Neural cell (in vitro differentiated cells): ENCODE data around the gene CCDC127. TPM values are rescaled to one million over a fixed set of nuclear protein-coding genes. Genes with fewer than 3 reads are reported as not detected.

Source experiments
- H2AFZ ChIP-seq: fragments of 200-600, 300-800 bp; sonication (generic), shearing (Covaris generic); 2 replicates; pipeline ENCODE4 v1.6.0; 2014; ENCODE audit warnings: low read depth, mild to moderate bottlenecking, antibody characterized with exemption, low read length, moderate library complexity
- H3F3A ChIP-seq: fragments of 200-600 bp; shearing (Covaris generic); 2 replicates; pipeline ENCODE4 v1.6.1; 2016; ENCODE audit warnings: mild to moderate bottlenecking, moderate library complexity, mixed read lengths, antibody characterized with exemption, low read length; ENCODE audit not compliant: insufficient read depth, poor library complexity, severe bottlenecking
- H3K27ac ChIP-seq: fragments of 200-600, 300-800 bp; sonication (generic), shearing (Covaris generic); 2 replicates; pipeline ENCODE4 v1.5.1; 2014; ENCODE audit warnings: mild to moderate bottlenecking, low read length, moderate library complexity
- H3K27me3 ChIP-seq: fragments of 300-800, 200-600 bp; sonication (generic), shearing (Covaris generic); 2 replicates; pipeline ENCODE4 v1.6.0; 2014; ENCODE audit warnings: mild to moderate bottlenecking, low read depth, low read length, moderate library complexity; ENCODE audit not compliant: insufficient read depth
- H3K36me3 ChIP-seq: fragments of 300-800, 200-600 bp; sonication (generic), shearing (Covaris generic); 2 replicates; pipeline ENCODE4 v1.5.1; 2014; ENCODE audit warnings: mild to moderate bottlenecking, antibody characterized with exemption, low read length, moderate library complexity; ENCODE audit not compliant: insufficient read depth
- H3K4me2 ChIP-seq: fragments of 300-800, 200-600 bp; sonication (generic), shearing (Covaris generic); 2 replicates; pipeline ENCODE4 v1.6.0; 2014; ENCODE audit warnings: mild to moderate bottlenecking, low read length
- H3K4me3 ChIP-seq: fragments of 300-800, 200-600 bp; sonication (generic), shearing (Covaris generic); 2 replicates; pipeline ENCODE4 v1.5.1; 2014; ENCODE audit warnings: mild to moderate bottlenecking, low read length, moderate library complexity
- H3K79me2 ChIP-seq: fragments of 200-600 bp; shearing (Covaris generic); replicated peaks from 2 replicates; pipeline ENCODE4 v1.6.0; 2014; ENCODE audit warnings: mild to moderate bottlenecking, low read length, moderate library complexity; ENCODE audit not compliant: insufficient read depth
- H3K9ac ChIP-seq: fragments of 300-800, 200-600 bp; sonication (generic), shearing (Covaris generic); 2 replicates; pipeline ENCODE4 v1.6.1; 2016; ENCODE audit warnings: mild to moderate bottlenecking, low read length, mixed read lengths
- H3K9me2 ChIP-seq: fragments of 200-600 bp; shearing (Covaris generic); 2 replicates; pipeline ENCODE4 v1.6.1; 2016; ENCODE audit warnings: mild to moderate bottlenecking, low read length, mixed read lengths; ENCODE audit not compliant: insufficient read depth
- H3K9me3 ChIP-seq: fragments of 200-600, 300-800 bp; sonication (generic), shearing (Covaris generic); 2 replicates; pipeline ENCODE4 v1.6.1; 2016; ENCODE audit warnings: mild to moderate bottlenecking, mixed run types, low read length, moderate library complexity, mixed read lengths
- H4K20me1 ChIP-seq: fragments of 200-600 bp; shearing (Covaris generic); 2 replicates; pipeline ENCODE4 v1.6.1; 2016; ENCODE audit warnings: mild to moderate bottlenecking, mixed run types; ENCODE audit not compliant: insufficient read depth
- EP300 ChIP-seq: fragments of 450-650 bp; conservative IDR thresholded peaks from 2 replicates; pipeline ENCODE4 v1.6.1; 2014; ENCODE audit warnings: antibody characterized with exemption, mild to moderate bottlenecking, moderate library complexity; ENCODE audit not compliant: poor library complexity, severe bottlenecking
- EZH2 ChIP-seq: fragments of 200-600, 300-800 bp; shearing (Covaris generic), sonication (generic); IDR thresholded peaks from 2 replicates; pipeline ENCODE4 v1.6.1; 2014; ENCODE audit warnings: antibody characterized with exemption, low read length, borderline replicate concordance, mild to moderate bottlenecking; ENCODE audit not compliant: insufficient read depth, poor library complexity, severe bottlenecking
- MXI1 ChIP-seq: fragments of 450-650 bp; conservative IDR thresholded peaks from 2 replicates; pipeline ENCODE4 v1.6.1; 2014; ENCODE audit warnings: antibody characterized with exemption, mild to moderate bottlenecking; ENCODE audit not compliant: poor library complexity, severe bottlenecking
- POLR2AphosphoS5 ChIP-seq: IDR thresholded peaks from 2 replicates; pipeline ENCODE4 v1.6.1; 2012
- RAD21 ChIP-seq: fragments of 450-650 bp; conservative IDR thresholded peaks from 2 replicates; pipeline ENCODE4 v1.6.1; 2014; ENCODE audit warnings: antibody characterized with exemption, mild to moderate bottlenecking, moderate library complexity
- SMC3 ChIP-seq: fragments of 450-650 bp; conservative IDR thresholded peaks from 2 replicates; pipeline ENCODE4 v1.6.1; 2014; ENCODE audit warnings: antibody characterized with exemption, mild to moderate bottlenecking, moderate library complexity; ENCODE audit not compliant: poor library complexity
- TAF1 ChIP-seq: IDR thresholded peaks from 2 replicates; pipeline ENCODE4 v1.6.1; 2012; ENCODE audit warnings: low read depth
- polyA plus RNA-seq: library from polyadenylated mRNA; depleted of rRNA; stranded (reverse); fragments of >200 nt; gene quantifications from 2 replicates; pipeline ENCODE4 v1.2.3, GENCODE V29; 2014
- TF ChIP-seq, protein P1 (sequence below): IDR thresholded peaks from 2 replicates; pipeline ENCODE4 v1.6.1; 2012; ENCODE audit warnings: borderline replicate concordance
- TF ChIP-seq, protein P2 (sequence below): fragments of 450-650 bp; IDR thresholded peaks from 2 replicates; pipeline ENCODE4 v1.5.1; 2014; ENCODE audit warnings: antibody characterized with exemption, mild to moderate bottlenecking, moderate library complexity; ENCODE audit not compliant: poor library complexity, severe bottlenecking

The CCDC127 gene
- polyA plus RNA-seq, 1 donor from 2014 or later, result 5.4 TPM

DNA sequence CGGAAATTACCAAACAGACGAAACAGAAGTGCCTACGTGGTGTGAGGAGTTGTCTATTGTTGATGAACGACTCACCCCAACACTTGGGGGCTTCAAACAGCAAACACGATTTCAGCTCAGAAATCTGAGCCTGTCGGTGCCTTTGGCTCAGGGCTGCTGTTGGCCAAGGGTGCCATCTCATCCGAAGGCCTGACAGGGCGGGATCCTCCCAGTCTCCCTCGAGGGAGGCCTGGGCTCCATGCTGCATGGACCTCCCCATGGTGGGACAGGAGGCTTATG is 25.3 kb downstream of the CCDC127 start:
- no peaks in the 10 kb centered on the region for H3K79me2 ChIP-seq
- no peak overlapping the region for H2AFZ ChIP-seq
- no peak overlapping the region for H3K27ac ChIP-seq
- H3K9me3 ChIP-seq, result no peaks in the 10 kb centered on the region
- no peaks in the 10 kb centered on the region for H3K9me2 ChIP-seq
- no peaks in the 10 kb centered on the region for H4K20me1 ChIP-seq
- no peak overlapping the region for H3K4me2 ChIP-seq
- TF ChIP-seq, protein P1, sequence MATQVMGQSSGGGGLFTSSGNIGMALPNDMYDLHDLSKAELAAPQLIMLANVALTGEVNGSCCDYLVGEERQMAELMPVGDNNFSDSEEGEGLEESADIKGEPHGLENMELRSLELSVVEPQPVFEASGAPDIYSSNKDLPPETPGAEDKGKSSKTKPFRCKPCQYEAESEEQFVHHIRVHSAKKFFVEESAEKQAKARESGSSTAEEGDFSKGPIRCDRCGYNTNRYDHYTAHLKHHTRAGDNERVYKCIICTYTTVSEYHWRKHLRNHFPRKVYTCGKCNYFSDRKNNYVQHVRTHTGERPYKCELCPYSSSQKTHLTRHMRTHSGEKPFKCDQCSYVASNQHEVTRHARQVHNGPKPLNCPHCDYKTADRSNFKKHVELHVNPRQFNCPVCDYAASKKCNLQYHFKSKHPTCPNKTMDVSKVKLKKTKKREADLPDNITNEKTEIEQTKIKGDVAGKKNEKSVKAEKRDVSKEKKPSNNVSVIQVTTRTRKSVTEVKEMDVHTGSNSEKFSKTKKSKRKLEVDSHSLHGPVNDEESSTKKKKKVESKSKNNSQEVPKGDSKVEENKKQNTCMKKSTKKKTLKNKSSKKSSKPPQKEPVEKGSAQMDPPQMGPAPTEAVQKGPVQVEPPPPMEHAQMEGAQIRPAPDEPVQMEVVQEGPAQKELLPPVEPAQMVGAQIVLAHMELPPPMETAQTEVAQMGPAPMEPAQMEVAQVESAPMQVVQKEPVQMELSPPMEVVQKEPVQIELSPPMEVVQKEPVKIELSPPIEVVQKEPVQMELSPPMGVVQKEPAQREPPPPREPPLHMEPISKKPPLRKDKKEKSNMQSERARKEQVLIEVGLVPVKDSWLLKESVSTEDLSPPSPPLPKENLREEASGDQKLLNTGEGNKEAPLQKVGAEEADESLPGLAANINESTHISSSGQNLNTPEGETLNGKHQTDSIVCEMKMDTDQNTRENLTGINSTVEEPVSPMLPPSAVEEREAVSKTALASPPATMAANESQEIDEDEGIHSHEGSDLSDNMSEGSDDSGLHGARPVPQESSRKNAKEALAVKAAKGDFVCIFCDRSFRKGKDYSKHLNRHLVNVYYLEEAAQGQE, result no peak
- TF ChIP-seq EP300, result no peak
- no peak for TF ChIP-seq MXI1
- no peak for TF ChIP-seq POLR2AphosphoS5
- TF ChIP-seq TAF1, result no peak
- no peak for TF ChIP-seq EZH2
- no peak for TF ChIP-seq SMC3
- H3F3A ChIP-seq, result no peaks in the 10 kb centered on the region
- no peaks in the 10 kb centered on the region for H3K27me3 ChIP-seq
- H3K9ac ChIP-seq, result no peak overlapping the region
- H3K4me3 ChIP-seq, result no peak overlapping the region
- no peaks in the 10 kb centered on the region for H3K36me3 ChIP-seq

DNA sequence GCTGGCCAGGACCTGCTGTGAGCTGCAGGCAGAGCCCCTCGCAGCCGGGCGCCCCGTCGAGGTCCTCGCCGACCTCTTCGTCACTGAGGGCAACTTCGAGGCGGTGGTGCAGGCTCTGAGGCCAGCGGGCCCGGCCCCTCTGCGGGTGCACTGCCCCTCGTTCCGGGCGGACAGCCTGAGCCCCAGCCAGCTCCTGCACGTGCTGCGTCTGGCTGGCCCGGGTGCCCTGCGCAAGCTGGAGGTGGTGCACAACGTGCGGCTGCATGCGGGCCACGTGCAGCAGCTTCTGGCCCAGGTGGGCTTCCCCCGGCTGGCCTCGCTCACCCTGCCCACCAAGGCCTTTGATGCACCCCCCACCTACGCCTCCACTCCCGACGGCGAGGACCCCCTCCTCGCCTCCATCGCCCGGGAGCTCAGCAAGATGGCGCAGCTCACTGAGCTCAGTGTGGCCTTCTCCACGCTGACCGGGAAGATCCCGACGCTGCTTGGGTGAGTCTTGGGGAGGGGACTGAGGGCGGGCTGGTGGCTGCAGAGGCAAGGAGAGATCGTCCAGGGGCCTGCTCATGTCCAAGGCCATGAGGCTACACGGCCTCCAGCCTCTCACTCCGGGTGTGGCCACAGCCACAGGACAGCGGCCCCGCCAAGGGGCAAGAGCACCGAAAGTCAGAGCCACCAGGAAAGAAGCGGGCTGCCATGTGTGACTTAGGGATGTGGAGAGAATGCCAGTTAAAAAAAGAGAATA is 25.8 kb downstream of the CCDC127 start:
- H3K4me2 ChIP-seq, result no peak overlapping the region
- no peak overlapping the region for H3K9ac ChIP-seq
- no peak overlapping the region for H2AFZ ChIP-seq
- H4K20me1 ChIP-seq, result no peaks in the 10 kb centered on the region
- H3K27me3 ChIP-seq, result no peaks in the 10 kb centered on the region
- no peaks in the 10 kb centered on the region for H3K36me3 ChIP-seq
- no peaks in the 10 kb centered on the region for H3K9me2 ChIP-seq
- H3K4me3 ChIP-seq, result no peak overlapping the region
- H3F3A ChIP-seq, result no peaks in the 10 kb centered on the region
- H3K9me3 ChIP-seq, result no peaks in the 10 kb centered on the region
- no peaks in the 10 kb centered on the region for H3K79me2 ChIP-seq
- no peak overlapping the region for H3K27ac ChIP-seq
- TF ChIP-seq, protein P1, result no peak
- TF ChIP-seq EZH2 (no peak), MXI1 (no peak), RAD21 (no peak), SMC3 (no peak), POLR2AphosphoS5 (no peak), EP300 (no peak), TAF1 (no peak)
- TF ChIP-seq, protein P2, sequence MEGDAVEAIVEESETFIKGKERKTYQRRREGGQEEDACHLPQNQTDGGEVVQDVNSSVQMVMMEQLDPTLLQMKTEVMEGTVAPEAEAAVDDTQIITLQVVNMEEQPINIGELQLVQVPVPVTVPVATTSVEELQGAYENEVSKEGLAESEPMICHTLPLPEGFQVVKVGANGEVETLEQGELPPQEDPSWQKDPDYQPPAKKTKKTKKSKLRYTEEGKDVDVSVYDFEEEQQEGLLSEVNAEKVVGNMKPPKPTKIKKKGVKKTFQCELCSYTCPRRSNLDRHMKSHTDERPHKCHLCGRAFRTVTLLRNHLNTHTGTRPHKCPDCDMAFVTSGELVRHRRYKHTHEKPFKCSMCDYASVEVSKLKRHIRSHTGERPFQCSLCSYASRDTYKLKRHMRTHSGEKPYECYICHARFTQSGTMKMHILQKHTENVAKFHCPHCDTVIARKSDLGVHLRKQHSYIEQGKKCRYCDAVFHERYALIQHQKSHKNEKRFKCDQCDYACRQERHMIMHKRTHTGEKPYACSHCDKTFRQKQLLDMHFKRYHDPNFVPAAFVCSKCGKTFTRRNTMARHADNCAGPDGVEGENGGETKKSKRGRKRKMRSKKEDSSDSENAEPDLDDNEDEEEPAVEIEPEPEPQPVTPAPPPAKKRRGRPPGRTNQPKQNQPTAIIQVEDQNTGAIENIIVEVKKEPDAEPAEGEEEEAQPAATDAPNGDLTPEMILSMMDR, result no peak
